Vagina (tissue), 2 donors: ENCODE measurements around the gene OPN4.

ENCODE experiments used
- POLR2AphosphoS5 ChIP-seq, 2 donors: sonication (generic); formaldehyde crosslinking; IDR thresholded peaks; one replicate each; pipeline ENCODE4 v1.9.0; 2017; ENCODE audit warnings: antibody characterized with exemption in 2 of 2, mild to moderate bottlenecking in 2 of 2, low read depth in 1 of 2; ENCODE audit not compliant: insufficient read depth in 1 of 2
- TF ChIP-seq, protein P1 (sequence below), 3 experiments: fragments of 450-650 bp in 2 of 3; fragments of 200-600 bp in 1 of 3; sonication (generic) in 1 of 3; IDR thresholded peaks; one replicate each; pipeline ENCODE4 v1.5.1; 2017 to 2019; ENCODE audit warnings: antibody characterized with exemption in 3 of 3, mild to moderate bottlenecking in 2 of 3, moderate library complexity in 2 of 3

DNA sequence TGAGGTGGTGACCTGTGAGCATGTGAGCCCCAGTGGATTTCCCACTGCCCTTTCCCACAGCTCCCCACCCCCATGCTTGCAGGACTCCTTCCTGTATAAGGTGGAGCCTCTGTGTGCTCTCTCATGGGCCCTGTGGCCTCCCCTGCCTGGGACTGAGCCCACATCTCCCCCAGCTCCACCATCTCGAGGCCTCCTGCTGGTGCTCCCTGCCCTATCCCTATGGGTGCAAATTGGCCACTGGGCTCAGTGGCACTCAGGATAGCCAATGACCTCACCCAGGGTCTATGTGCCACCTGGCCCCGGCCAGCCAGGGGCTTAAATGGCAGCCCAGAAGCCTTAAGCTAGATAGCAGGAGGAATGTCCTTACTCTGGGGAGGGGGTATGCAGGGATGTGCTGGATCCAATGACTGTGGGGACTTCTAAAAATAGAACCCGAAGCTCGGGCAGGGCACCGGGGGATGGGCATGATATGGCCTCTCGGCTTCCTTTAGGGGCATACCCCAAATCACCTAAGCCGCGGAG lies 16.0 kb downstream of the OPN4 start:
- TF ChIP-seq, protein P1, sequence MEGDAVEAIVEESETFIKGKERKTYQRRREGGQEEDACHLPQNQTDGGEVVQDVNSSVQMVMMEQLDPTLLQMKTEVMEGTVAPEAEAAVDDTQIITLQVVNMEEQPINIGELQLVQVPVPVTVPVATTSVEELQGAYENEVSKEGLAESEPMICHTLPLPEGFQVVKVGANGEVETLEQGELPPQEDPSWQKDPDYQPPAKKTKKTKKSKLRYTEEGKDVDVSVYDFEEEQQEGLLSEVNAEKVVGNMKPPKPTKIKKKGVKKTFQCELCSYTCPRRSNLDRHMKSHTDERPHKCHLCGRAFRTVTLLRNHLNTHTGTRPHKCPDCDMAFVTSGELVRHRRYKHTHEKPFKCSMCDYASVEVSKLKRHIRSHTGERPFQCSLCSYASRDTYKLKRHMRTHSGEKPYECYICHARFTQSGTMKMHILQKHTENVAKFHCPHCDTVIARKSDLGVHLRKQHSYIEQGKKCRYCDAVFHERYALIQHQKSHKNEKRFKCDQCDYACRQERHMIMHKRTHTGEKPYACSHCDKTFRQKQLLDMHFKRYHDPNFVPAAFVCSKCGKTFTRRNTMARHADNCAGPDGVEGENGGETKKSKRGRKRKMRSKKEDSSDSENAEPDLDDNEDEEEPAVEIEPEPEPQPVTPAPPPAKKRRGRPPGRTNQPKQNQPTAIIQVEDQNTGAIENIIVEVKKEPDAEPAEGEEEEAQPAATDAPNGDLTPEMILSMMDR (IDR thresholded peaks at IDR 0.05): no peak
- no peak for TF ChIP-seq POLR2AphosphoS5 (IDR thresholded peaks at IDR 0.05; ENCODE audit: insufficient read depth in 1 of 2, low read depth in 1 of 2)
